K562 (cell line): ENCODE data around the gene GALP. TPM values are rescaled to one million over a fixed set of nuclear protein-coding genes. Genes with fewer than 3 reads are reported as not detected.

Source experiments
- ATF2 ChIP-seq: sonication (generic); formaldehyde crosslinking; IDR thresholded peaks from 2 replicates; pipeline ENCODE4 v1.8.1; 2022; ENCODE audit warnings: missing genetic modification reagents
- E2F3 ChIP-seq: fragments of 250-450 bp; sonication (Bioruptor Pico); IDR thresholded peaks from 2 replicates; pipeline ENCODE4 v1.4.0; 2020; ENCODE audit warnings: mild to moderate bottlenecking
- ELK1 ChIP-seq: sonication (generic); formaldehyde crosslinking; IDR thresholded peaks from 2 replicates; pipeline ENCODE4 v1.8.1; 2022; ENCODE audit warnings: missing genetic modification reagents
- FOXK2 ChIP-seq, 2 experiments: fragments of 450-650 bp; IDR thresholded peaks in 1 of 2; conservative IDR thresholded peaks in 1 of 2; 2 replicates each; pipeline ENCODE4 v1.6.1; 2016; ENCODE audit warnings: low read depth in 2 of 2, mild to moderate bottlenecking in 1 of 2
- NEUROD1 ChIP-seq: fragments of 150-350 bp; IDR thresholded peaks from 2 replicates; pipeline ENCODE4 v1.6.1; 2014; ENCODE audit warnings: borderline replicate concordance, low read length, low read depth; ENCODE audit not compliant: partially characterized antibody
- THRA ChIP-seq: fragments of 450-650 bp; IDR thresholded peaks from 2 replicates; pipeline ENCODE4 v1.6.1; 2017; ENCODE audit warnings: mild to moderate bottlenecking, moderate library complexity
- U2AF1 ChIP-seq: fragments of 200-400 bp; formaldehyde crosslinking; optimal IDR thresholded peaks from 2 replicates; pipeline ENCODE3; 2017; ENCODE audit warnings: mild to moderate bottlenecking, low read depth, low read length, moderate library complexity
- ZBTB2 ChIP-seq: fragments of 450-650 bp; IDR thresholded peaks from 2 replicates; pipeline ENCODE4 v1.6.1; 2016; ENCODE audit warnings: antibody characterized with exemption
- ZBTB8A ChIP-seq: fragments of 450-650 bp; IDR thresholded peaks from 2 replicates; pipeline ENCODE4 v1.6.1; 2018; ENCODE audit warnings: mild to moderate bottlenecking, moderate library complexity; ENCODE audit not compliant: partially characterized antibody
- ZNF124 ChIP-seq: sonication (generic); formaldehyde crosslinking; IDR thresholded peaks from 2 replicates; pipeline ENCODE4 v1.8.1; 2022; ENCODE audit warnings: missing genetic modification reagents
- ZNF239 ChIP-seq: fragments of 250-450 bp; sonication (Bioruptor Pico); IDR thresholded peaks from 2 replicates; pipeline ENCODE4 v1.4.0; 2020; ENCODE audit warnings: mild to moderate bottlenecking
- polyA plus RNA-seq, 8 experiments: library from polyadenylated mRNA; depleted of rRNA in 4 of 8; stranded (reverse) in 5 of 8; unstranded in 3 of 8; fragments of >200 nt; fragmentation: Nextera tagmentation in 2 of 8; fragmentation: Illumina TruSeq in 1 of 8; extraction: Ambion mirVana in 2 of 8; extraction: Trizol in 1 of 8; gene quantifications; 2 replicates each; pipeline versions ENCODE4 v1.2.1 to v1.2.3, GENCODE V29; 2011 to 2014; ENCODE audit warnings: inconsistent platforms in 1 of 8, missing spikeins in 1 of 8
- total RNA-seq, 7 experiments: library from RNA; depleted of rRNA in 6 of 7; stranded (reverse); fragments of >200 nt in 6 of 7; fragmentation: Illumina TruSeq in 2 of 7; extraction: Trizol in 2 of 7; gene quantifications; 2 replicates each; pipeline versions ENCODE4 v1.2.1 to v1.2.3, GENCODE V29; 2011 to 2021; ENCODE audit warnings: low replicate concordance in 1 of 7
- TF ChIP-seq, protein P1 (sequence below), 2 experiments: fragments of 450-650 bp in 1 of 2; sonication (generic) in 1 of 2; formaldehyde crosslinking in 1 of 2; IDR thresholded peaks in 1 of 2; conservative IDR thresholded peaks in 1 of 2; 2 replicates each; pipeline versions ENCODE4 v1.6.1 to v1.8.1; 2016 to 2023; ENCODE audit warnings: mild to moderate bottlenecking in 2 of 2, moderate library complexity in 2 of 2, inconsistent platforms in 1 of 2, missing genetic modification reagents in 1 of 2
- TF ChIP-seq, protein P2 (sequence below): fragments of 250-450 bp; sonication (Bioruptor Pico); IDR thresholded peaks from 2 replicates; pipeline ENCODE4 v1.5.0; 2020; ENCODE audit warnings: mild to moderate bottlenecking
- TF ChIP-seq, protein P3 (sequence below): fragments of 450-650 bp; conservative IDR thresholded peaks from 2 replicates; pipeline ENCODE4 v1.6.1; 2016; ENCODE audit warnings: missing genetic modification characterization, low read depth, mild to moderate bottlenecking, missing compliant biosample characterization, moderate library complexity

The GALP gene
- total and polyA plus RNA-seq, 9 of the 15 experiments (the other 6 are each of a cell fraction or from before 2014, with no cell fraction given), result not detected

DNA sequence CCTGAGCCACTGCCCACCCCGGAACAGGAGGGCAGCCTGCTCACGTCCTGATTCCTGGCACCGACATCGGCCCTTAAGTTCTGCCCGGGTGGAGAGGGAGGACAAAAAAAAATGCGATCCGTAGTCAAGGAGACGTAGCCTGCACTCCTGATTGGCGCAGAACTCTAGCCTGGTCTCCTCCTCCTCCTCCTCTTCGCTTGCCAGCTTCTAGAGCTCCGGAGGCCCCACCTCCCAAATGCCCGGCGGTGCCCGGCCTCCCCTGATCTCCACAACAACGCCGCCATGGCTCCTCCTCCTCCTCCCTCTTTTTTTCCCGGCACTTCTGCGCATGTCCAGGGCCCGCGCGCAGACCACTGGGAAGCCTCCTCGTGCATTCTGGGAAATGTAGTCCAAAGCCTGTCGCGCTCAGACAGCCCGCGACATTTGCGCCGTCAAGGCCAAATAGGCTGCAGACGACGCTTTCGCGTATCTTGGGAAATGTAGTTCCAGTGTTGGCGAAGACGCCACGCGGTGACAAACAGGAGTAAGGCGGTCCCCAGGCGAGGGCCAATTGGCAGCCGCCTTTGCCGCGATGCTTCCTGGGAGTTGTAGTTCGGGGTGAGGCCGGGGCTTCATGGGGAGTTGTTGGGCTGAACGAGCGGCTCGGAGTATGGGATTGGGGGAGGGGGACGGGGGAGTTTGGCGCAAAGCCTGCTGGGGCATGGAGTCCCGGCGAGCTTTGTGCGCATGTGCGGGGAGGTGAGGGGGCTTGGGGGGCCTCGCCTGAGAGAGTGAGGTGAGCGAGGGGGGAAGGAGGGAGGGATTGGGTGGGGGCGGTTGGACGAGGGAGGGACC, 35.0 kb upstream of the GALP start, which contains the start of gene ZNF444 (continued):
- TF ChIP-seq ZNF124 (CRISPR knock-in tag), result no peak
- no peak for TF ChIP-seq ATF2 (CRISPR knock-in tag)
- TF ChIP-seq ZNF239, result no peak
- TF ChIP-seq NEUROD1, result no peak
- TF ChIP-seq, protein P1, sequence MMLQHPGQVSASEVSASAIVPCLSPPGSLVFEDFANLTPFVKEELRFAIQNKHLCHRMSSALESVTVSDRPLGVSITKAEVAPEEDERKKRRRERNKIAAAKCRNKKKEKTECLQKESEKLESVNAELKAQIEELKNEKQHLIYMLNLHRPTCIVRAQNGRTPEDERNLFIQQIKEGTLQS (IDR thresholded peaks at IDR 0.05), result no peak
- TF ChIP-seq, protein P1 (CRISPR knock-in tag; conservative IDR thresholded peaks at IDR 0.05), result 0 out of 2 replicates have a peak, but pooled peaks have one; percentile 39
- TF ChIP-seq, protein P2, sequence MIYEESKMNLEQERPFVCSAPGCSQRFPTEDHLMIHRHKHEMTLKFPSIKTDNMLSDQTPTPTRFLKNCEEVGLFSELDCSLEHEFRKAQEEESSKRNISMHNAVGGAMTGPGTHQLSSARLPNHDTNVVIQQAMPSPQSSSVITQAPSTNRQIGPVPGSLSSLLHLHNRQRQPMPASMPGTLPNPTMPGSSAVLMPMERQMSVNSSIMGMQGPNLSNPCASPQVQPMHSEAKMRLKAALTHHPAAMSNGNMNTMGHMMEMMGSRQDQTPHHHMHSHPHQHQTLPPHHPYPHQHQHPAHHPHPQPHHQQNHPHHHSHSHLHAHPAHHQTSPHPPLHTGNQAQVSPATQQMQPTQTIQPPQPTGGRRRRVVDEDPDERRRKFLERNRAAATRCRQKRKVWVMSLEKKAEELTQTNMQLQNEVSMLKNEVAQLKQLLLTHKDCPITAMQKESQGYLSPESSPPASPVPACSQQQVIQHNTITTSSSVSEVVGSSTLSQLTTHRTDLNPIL (CRISPR knock-in tag), result no peak
- peak; percentile 24 to 63; a peak in 2 of 4 replicates for TF ChIP-seq FOXK2 (conservative IDR thresholded peaks at IDR 0.05 in 1 of 2, IDR thresholded peaks at IDR 0.05 in 1 of 2; ENCODE audit: low read depth in 2 of 2)
- no peak for TF ChIP-seq E2F3
- peak; percentile 93 for TF ChIP-seq ZBTB2
- TF ChIP-seq, protein P3, sequence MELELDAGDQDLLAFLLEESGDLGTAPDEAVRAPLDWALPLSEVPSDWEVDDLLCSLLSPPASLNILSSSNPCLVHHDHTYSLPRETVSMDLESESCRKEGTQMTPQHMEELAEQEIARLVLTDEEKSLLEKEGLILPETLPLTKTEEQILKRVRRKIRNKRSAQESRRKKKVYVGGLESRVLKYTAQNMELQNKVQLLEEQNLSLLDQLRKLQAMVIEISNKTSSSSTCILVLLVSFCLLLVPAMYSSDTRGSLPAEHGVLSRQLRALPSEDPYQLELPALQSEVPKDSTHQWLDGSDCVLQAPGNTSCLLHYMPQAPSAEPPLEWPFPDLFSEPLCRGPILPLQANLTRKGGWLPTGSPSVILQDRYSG (tag), result peak; percentile 80; the same call in 1 of the 2 replicates
- TF ChIP-seq THRA, result no peak
- peak; percentile 86 for TF ChIP-seq ZBTB8A
- no peak for TF ChIP-seq U2AF1
- TF ChIP-seq ELK1, result no peak
